ENCODE results near the gene RPS19BP1.

The RPS19BP1 gene

DNA sequence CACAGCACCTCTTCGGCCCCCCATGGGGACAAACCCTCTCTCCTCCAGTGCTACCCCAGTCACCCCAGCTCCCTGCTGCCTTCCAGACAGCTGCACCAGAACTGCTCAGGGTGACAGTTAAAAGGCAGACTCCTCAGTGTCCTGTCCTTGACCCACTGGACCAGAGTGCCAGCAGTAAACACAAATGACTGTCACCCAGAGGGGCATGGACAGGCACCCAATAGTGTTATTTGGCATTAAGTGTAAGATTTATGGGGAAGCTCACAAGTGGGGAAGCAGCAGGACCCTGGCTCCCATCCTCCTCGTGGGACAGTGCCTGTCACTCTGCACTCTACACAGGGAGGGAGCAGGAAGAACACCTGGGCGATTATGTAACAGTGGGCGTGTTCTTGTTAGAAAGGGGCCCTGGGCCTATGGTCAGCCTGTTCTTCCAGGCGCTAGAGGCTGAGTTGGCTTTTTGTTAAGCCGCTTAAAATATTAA lies 5.0 kb downstream of the RPS19BP1 start:
- H2BK120ac ChIP-seq (ENCODE audit: low read depth, low read length): no peak overlapping the region

DNA sequence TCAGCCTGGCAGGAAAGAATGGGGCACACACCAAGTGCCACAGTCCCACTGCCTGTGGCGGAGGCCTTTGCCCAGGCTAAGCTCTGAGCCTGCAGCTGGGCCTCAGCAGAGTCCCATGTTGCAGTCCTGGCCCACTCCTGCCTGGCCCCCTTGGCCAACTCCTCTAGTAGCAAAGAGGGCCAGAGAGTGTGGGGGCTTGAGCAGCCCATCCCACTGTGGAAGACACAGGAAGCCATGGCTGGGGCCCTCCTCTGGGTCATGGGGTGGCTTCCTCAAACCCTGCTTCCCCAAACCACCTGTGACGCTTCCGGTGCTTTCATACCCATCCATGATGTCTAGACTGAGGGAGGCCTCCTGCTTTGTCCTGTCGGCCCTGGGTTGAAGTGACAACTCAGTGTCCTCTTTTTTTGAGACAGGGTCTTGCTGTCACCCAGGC lies 5.8 kb downstream of the RPS19BP1 start:
- no peak overlapping the region for H2BK120ac ChIP-seq (ENCODE audit: low read depth, low read length)
- no peak overlapping the region for H3K4ac ChIP-seq (ENCODE audit: low read depth in 1 of 2, low read length in 2 of 2)
- H2BK15ac ChIP-seq (ENCODE audit: low read depth, poor library complexity, severe bottlenecking): no peak overlapping the region
- H3K18ac ChIP-seq (ENCODE audit: low read depth in 1 of 2, low read length in 2 of 2): no peak overlapping the region
- no peak overlapping the region for H2AK5ac ChIP-seq (ENCODE audit: low read length, severe bottlenecking)
- H3K23ac ChIP-seq (ENCODE audit: low read length in 2 of 2): no peak overlapping the region
- no peak overlapping the region for H3K14ac ChIP-seq (ENCODE audit: low read length in 2 of 2)
- peak overlapping the region; percentile 8 for H3K27ac ChIP-seq (ENCODE audit: low read length, poor library complexity, severe bottlenecking)
- peaks cover 53% of the 10 kb centered on the region for H3K4me1 ChIP-seq (ENCODE audit: control insufficient read depth, insufficient read depth, low read depth, low read length)
- H2BK5ac ChIP-seq (ENCODE audit: low read depth, low read length, poor library complexity, severe bottlenecking): no peak overlapping the region
- H2AFZ ChIP-seq (ENCODE audit: low read depth, low read length): no peak overlapping the region
- no peak overlapping the region for H3K9ac ChIP-seq (ENCODE audit: low read length)
- peaks cover 18% of the 10 kb centered on the region for H3K79me1 ChIP-seq (replicated peaks; ENCODE audit: low read length, poor library complexity, severe bottlenecking)
- H2BK12ac ChIP-seq (ENCODE audit: low read length in 2 of 2): no peak overlapping the region
- H3K4me2 ChIP-seq (ENCODE audit: low read length, poor library complexity, severe bottlenecking): no peak overlapping the region
- no peak overlapping the region for H3K4me3 ChIP-seq (ENCODE audit: insufficient read depth in 1 of 2, low read depth in 1 of 2, low read length in 2 of 2)
- no peak overlapping the region for H4K91ac ChIP-seq (ENCODE audit: low read length)
- WGBS: 79% methylated on average over 4 of the region's 4 CpGs
- H3K27me3 ChIP-seq (ENCODE audit: control insufficient read depth in 1 of 2, insufficient read depth in 1 of 2, low read length in 2 of 2): no peaks in the 10 kb centered on the region
- H4K8ac ChIP-seq (ENCODE audit: low read length): no peak overlapping the region
- no peaks in the 10 kb centered on the region for H3K9me3 ChIP-seq (ENCODE audit: control insufficient read depth, low read length)
- peak; percentile 20 for DNase-seq
- H3K36me3 ChIP-seq (ENCODE audit: control insufficient read depth in 1 of 2, insufficient read depth in 2 of 2, low read depth in 1 of 2, low read length in 2 of 2): peaks cover 68 to 72% of the 10 kb centered on the region in 2 experiments

More for the DNA sequence above, 5.0 kb downstream of the RPS19BP1 start:
- H3K18ac ChIP-seq (ENCODE audit: low read depth in 1 of 2, low read length in 2 of 2): no peak overlapping the region
- H3K4me2 ChIP-seq (ENCODE audit: low read length, poor library complexity, severe bottlenecking): no peak overlapping the region
- no peak overlapping the region for H3K4ac ChIP-seq (ENCODE audit: low read depth in 1 of 2, low read length in 2 of 2)
- H2BK5ac ChIP-seq (ENCODE audit: low read depth, low read length, poor library complexity, severe bottlenecking): no peak overlapping the region
- peak overlapping the region; percentile 12 for H3K27ac ChIP-seq (ENCODE audit: low read length, poor library complexity, severe bottlenecking)
- no peak overlapping the region for H2AK5ac ChIP-seq (ENCODE audit: low read length, severe bottlenecking)
- no peaks in the 10 kb centered on the region for H3K27me3 ChIP-seq (ENCODE audit: control insufficient read depth in 1 of 2, insufficient read depth in 1 of 2, low read length in 2 of 2)
- H4K91ac ChIP-seq (ENCODE audit: low read length): no peak overlapping the region
- H3K23ac ChIP-seq (ENCODE audit: low read length in 2 of 2): no peak overlapping the region
- no peak overlapping the region for H2AFZ ChIP-seq (ENCODE audit: low read depth, low read length)
- peaks cover 61 to 67% of the 10 kb centered on the region in 2 experiments for H3K36me3 ChIP-seq (ENCODE audit: control insufficient read depth in 1 of 2, insufficient read depth in 2 of 2, low read depth in 1 of 2, low read length in 2 of 2)
- H3K14ac ChIP-seq (ENCODE audit: low read length in 2 of 2): no peak overlapping the region
- H2BK12ac ChIP-seq (ENCODE audit: low read length in 2 of 2): no peak overlapping the region
- no peaks in the 10 kb centered on the region for H3K9me3 ChIP-seq (ENCODE audit: control insufficient read depth, low read length)
- peak overlapping the region; percentile 41 for H3K9ac ChIP-seq (ENCODE audit: low read length)
- H4K8ac ChIP-seq (ENCODE audit: low read length): no peak overlapping the region
- H3K79me1 ChIP-seq (replicated peaks; ENCODE audit: low read length, poor library complexity, severe bottlenecking): peaks cover 18% of the 10 kb centered on the region
- WGBS: 81% methylated on average over 6 of the region's 6 CpGs
- no peak overlapping the region for H2BK15ac ChIP-seq (ENCODE audit: low read depth, poor library complexity, severe bottlenecking)
- no peak overlapping the region for H3K4me3 ChIP-seq (ENCODE audit: insufficient read depth in 1 of 2, low read depth in 1 of 2, low read length in 2 of 2)
- peak; percentile 35 for DNase-seq
- peaks cover 53% of the 10 kb centered on the region for H3K4me1 ChIP-seq (ENCODE audit: control insufficient read depth, insufficient read depth, low read depth, low read length)

DNA sequence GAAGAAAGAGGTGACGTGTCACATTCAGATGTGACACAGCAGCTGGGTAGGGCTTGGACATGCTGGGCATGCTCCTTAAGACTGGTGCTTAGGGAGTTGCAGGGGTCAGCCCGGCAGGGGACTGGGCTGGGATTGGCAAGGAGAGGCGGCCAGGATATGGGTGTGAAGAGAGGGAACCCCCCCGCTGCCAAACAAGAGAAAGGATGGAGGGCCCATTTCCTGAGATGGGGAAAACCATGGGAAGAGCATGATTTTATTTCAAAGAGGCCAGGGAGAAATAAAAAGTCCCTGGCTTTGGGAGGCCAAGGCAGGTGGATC lies 6.9 kb downstream of the RPS19BP1 start:
- 85% methylated on average over 4 of the region's 4 CpGs for WGBS

DNA sequence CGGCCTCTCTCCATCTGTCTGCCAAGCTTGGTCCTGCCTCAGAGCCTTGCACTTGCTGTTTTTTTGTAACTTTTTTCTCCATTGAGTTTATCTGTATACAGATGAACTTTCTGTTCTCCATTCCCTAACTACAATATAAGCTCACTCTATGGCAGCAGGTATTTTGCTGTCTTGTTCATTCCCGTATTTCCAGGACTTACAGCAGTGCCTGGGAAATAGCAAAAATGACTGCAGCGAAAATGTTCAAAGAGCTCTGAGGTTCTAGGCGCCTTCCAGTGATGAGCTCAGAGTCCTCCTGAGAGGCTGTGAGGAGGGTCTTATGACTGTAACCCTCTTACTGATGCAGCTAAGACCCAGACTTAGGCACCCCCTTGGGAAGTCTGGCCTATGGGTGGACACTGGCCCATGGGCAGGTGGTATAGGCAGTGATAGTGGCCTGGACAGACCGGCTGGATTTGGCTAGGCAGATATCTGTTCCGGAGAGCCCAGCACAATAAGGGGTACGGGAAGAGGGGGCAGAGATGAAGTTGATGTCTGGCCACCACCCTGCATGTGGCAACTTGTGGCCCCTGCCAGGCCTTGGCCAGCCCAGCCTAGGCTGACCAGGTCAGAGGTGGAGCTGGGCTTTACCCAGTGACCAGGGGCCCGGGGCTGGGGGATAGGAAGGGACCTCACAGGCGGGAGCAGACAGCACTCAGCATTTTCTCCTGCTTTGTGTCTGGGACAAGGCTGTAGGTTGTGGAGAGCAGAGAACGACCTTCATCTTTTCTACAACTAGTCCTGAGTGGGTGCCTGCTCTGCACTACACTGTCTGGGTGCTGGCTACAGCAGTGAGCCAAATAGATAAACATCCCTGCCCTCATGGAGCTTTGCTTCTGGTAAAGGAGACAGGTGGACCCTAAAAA lies 7.5 kb downstream of the RPS19BP1 start:
- WGBS: 87% methylated on average over 8 of the region's 10 CpGs
- Histone ChIP-seq H3K18ac (ENCODE audit: low read depth in 1 of 2, low read length in 2 of 2) (peak overlapping the region in 1 of 2 experiments; percentile 13), H2BK15ac (ENCODE audit: low read depth, poor library complexity, severe bottlenecking) (peak overlapping the region; percentile 61), H3K9me3 (ENCODE audit: control insufficient read depth, low read length) (no peaks in the 10 kb centered on the region), H3K4me2 (ENCODE audit: low read length, poor library complexity, severe bottlenecking) (no peak overlapping the region), H3K79me1 (replicated peaks; ENCODE audit: low read length, poor library complexity, severe bottlenecking) (peaks cover 12% of the 10 kb centered on the region), H4K91ac (ENCODE audit: low read length) (no peak overlapping the region), H3K27me3 (ENCODE audit: control insufficient read depth in 1 of 2, insufficient read depth in 1 of 2, low read length in 2 of 2) (no peaks in the 10 kb centered on the region), H3K4me3 (ENCODE audit: insufficient read depth in 1 of 2, low read depth in 1 of 2, low read length in 2 of 2) (no peak overlapping the region), H3K27ac (ENCODE audit: low read length, poor library complexity, severe bottlenecking) (peak overlapping the region; percentile 31), H2AFZ (ENCODE audit: low read depth, low read length) (no peak overlapping the region), H3K23ac (ENCODE audit: low read length in 2 of 2) (peak overlapping the region in 1 of 2 experiments; percentile 47), H4K8ac (ENCODE audit: low read length) (no peak overlapping the region), H3K4me1 (ENCODE audit: control insufficient read depth, insufficient read depth, low read depth, low read length) (peaks cover 47% of the 10 kb centered on the region), H3K36me3 (ENCODE audit: control insufficient read depth in 1 of 2, insufficient read depth in 2 of 2, low read depth in 1 of 2, low read length in 2 of 2) (peaks cover 65 to 67% of the 10 kb centered on the region in 2 experiments), H3K4ac (ENCODE audit: low read depth in 1 of 2, low read length in 2 of 2) (no peak overlapping the region), H2BK12ac (ENCODE audit: low read length in 2 of 2) (no peak overlapping the region), H2BK120ac (ENCODE audit: low read depth, low read length) (no peak overlapping the region), H2AK5ac (ENCODE audit: low read length, severe bottlenecking) (no peak overlapping the region), H3K14ac (ENCODE audit: low read length in 2 of 2) (no peak overlapping the region), H2BK5ac (ENCODE audit: low read depth, low read length, poor library complexity, severe bottlenecking) (no peak overlapping the region), H3K9ac (ENCODE audit: low read length) (peak overlapping the region; percentile 9)
- DNase-seq: peak; percentile 19

More for the DNA sequence above, 6.9 kb downstream of the RPS19BP1 start:
- H2BK15ac ChIP-seq (ENCODE audit: low read depth, poor library complexity, severe bottlenecking): no peak overlapping the region
- H3K9me3 ChIP-seq (ENCODE audit: control insufficient read depth, low read length): no peaks in the 10 kb centered on the region
- no peak overlapping the region for H2BK120ac ChIP-seq (ENCODE audit: low read depth, low read length)
- no peak overlapping the region for H2BK12ac ChIP-seq (ENCODE audit: low read length in 2 of 2)
- no peaks in the 10 kb centered on the region for H3K27me3 ChIP-seq (ENCODE audit: control insufficient read depth in 1 of 2, insufficient read depth in 1 of 2, low read length in 2 of 2)
- H2AFZ ChIP-seq (ENCODE audit: low read depth, low read length): no peak overlapping the region
- H3K18ac ChIP-seq (ENCODE audit: low read depth in 1 of 2, low read length in 2 of 2): no peak overlapping the region
- H3K27ac ChIP-seq (ENCODE audit: low read length, poor library complexity, severe bottlenecking): no peak overlapping the region
- no peak overlapping the region for H3K14ac ChIP-seq (ENCODE audit: low read length in 2 of 2)
- peak overlapping the region; percentile 20 for H4K8ac ChIP-seq (ENCODE audit: low read length)
- peaks cover 69 to 70% of the 10 kb centered on the region in 2 experiments for H3K36me3 ChIP-seq (ENCODE audit: control insufficient read depth in 1 of 2, insufficient read depth in 2 of 2, low read depth in 1 of 2, low read length in 2 of 2)
- H4K91ac ChIP-seq (ENCODE audit: low read length): no peak overlapping the region
- DNase-seq: peak; percentile 3
- no peak overlapping the region for H2BK5ac ChIP-seq (ENCODE audit: low read depth, low read length, poor library complexity, severe bottlenecking)
- H3K4me1 ChIP-seq (ENCODE audit: control insufficient read depth, insufficient read depth, low read depth, low read length): peaks cover 47% of the 10 kb centered on the region
- H3K9ac ChIP-seq (ENCODE audit: low read length): no peak overlapping the region
- no peak overlapping the region for H3K4ac ChIP-seq (ENCODE audit: low read depth in 1 of 2, low read length in 2 of 2)
- H3K4me3 ChIP-seq (ENCODE audit: insufficient read depth in 1 of 2, low read depth in 1 of 2, low read length in 2 of 2): no peak overlapping the region
- H3K23ac ChIP-seq (ENCODE audit: low read length in 2 of 2): no peak overlapping the region
- H3K79me1 ChIP-seq (replicated peaks; ENCODE audit: low read length, poor library complexity, severe bottlenecking): peaks cover 13% of the 10 kb centered on the region
- H3K4me2 ChIP-seq (ENCODE audit: low read length, poor library complexity, severe bottlenecking): no peak overlapping the region
- H2AK5ac ChIP-seq (ENCODE audit: low read length, severe bottlenecking): no peak overlapping the region

All from mesenchymal stem cell (in vitro differentiated cells and primary cell).